Dedifferentiated amniotic fluid mesenchymal stem cell (primary cell): ENCODE measurements around the gene ALCAM.

Source experiments
- DNase-seq: peaks from one replicate; pipeline ENCODE4 v3.0.0-alpha.2; 2016; ENCODE audit errors: extremely low spot score

ALCAM gene

GRCh38 chr3:105366326-105367062, at the start of gene ALCAM:
Gene ALCAM (plus strand): TSS chr3:105366909.
- DNase-seq, result peak; percentile 98

GRCh38 chr3:105317841-105318240, 48.9 kb upstream of the ALCAM start:
- DNase-seq, result no peak

GRCh38 chr3:105322570-105323273, 44.0 kb upstream of the ALCAM start:
- no peak for DNase-seq

- no peak for DNase-seq
Observed at GRCh38 chr3:105323274-105323599, 43.5 kb upstream of the ALCAM start.

- no peak for DNase-seq
Observed at GRCh38 chr3:105324951-105325350, 41.8 kb upstream of the ALCAM start.

GRCh38 chr3:105327662-105328337, 38.9 kb upstream of the ALCAM start:
- DNase-seq, result peak; percentile 87

GRCh38 chr3:105328338-105328730, 38.4 kb upstream of the ALCAM start:
- no peak for DNase-seq

- no peak for DNase-seq
Observed at GRCh38 chr3:105332961-105333360, 33.7 kb upstream of the ALCAM start.

- DNase-seq, result no peak
Observed at GRCh38 chr3:105334138-105334882, 32.4 kb upstream of the ALCAM start.

GRCh38 chr3:105339946-105340345, 26.8 kb upstream of the ALCAM start:
- DNase-seq, result no peak

GRCh38 chr3:105343991-105344390, 22.7 kb upstream of the ALCAM start:
- DNase-seq, result no peak

- DNase-seq, result no peak
Observed at GRCh38 chr3:105345156-105345555, 21.6 kb upstream of the ALCAM start.

GRCh38 chr3:105347625-105348302, 18.9 kb upstream of the ALCAM start:
- no peak for DNase-seq

GRCh38 chr3:105348307-105348706, 18.4 kb upstream of the ALCAM start:
- DNase-seq, result no peak

- DNase-seq, result no peak
Observed at GRCh38 chr3:105349684-105350387, 16.9 kb upstream of the ALCAM start.

- DNase-seq, result no peak
Observed at GRCh38 chr3:105351821-105352220, 14.9 kb upstream of the ALCAM start.

- DNase-seq, result no peak
Observed at GRCh38 chr3:105352976-105353375, 13.7 kb upstream of the ALCAM start.

GRCh38 chr3:105353485-105354161, 13.1 kb upstream of the ALCAM start:
- no peak for DNase-seq

- DNase-seq, result no peak
Observed at GRCh38 chr3:105354429-105354828, 12.3 kb upstream of the ALCAM start.

GRCh38 chr3:105355408-105356061, 11.2 kb upstream of the ALCAM start:
- no peak for DNase-seq
